Central memory CD8-positive, alpha-beta T cell (primary cell): ENCODE measurements around the gene ERC2.

Experiments used
- ATAC-seq: fragments of 150-1000 bp; cut with Tn5 transposase; replicated peaks from 2 replicates; pipeline ENCODE4 v1.10.0; 2022; ENCODE audit warnings: mild to moderate bottlenecking, moderate FRiP score, moderate number of reproducible peaks; ENCODE audit not compliant: poor library complexity, severe bottlenecking; ENCODE audit errors: extremely low read depth
- DNase-seq, 2 donors: peaks; one replicate each; pipeline ENCODE4 v3.0.0; 2021; ENCODE audit warnings: low spot score in 2 of 2
- H3K27ac Mint-ChIP-seq: one replicate; pipeline ENCODE4 v1.8.0; 2022; ENCODE audit warnings: low read depth, mild to moderate bottlenecking, moderate library complexity, mixed read lengths
- H3K27me3 Mint-ChIP-seq: one replicate; pipeline ENCODE4 v1.8.0; 2022; ENCODE audit warnings: mixed read lengths
- H3K36me3 Mint-ChIP-seq: one replicate; pipeline ENCODE4 v1.8.0; 2022; ENCODE audit warnings: mild to moderate bottlenecking, moderate library complexity, mixed read lengths; ENCODE audit not compliant: insufficient read depth
- H3K4me1 Mint-ChIP-seq: one replicate; pipeline ENCODE4 v1.8.0; 2022; ENCODE audit warnings: mixed read lengths
- H3K4me3 Mint-ChIP-seq: one replicate; pipeline ENCODE4 v1.8.0; 2022; ENCODE audit warnings: mild to moderate bottlenecking, moderate library complexity, mixed read lengths
- H3K9me3 Mint-ChIP-seq: one replicate; pipeline ENCODE4 v1.8.0; 2022; ENCODE audit warnings: mixed read lengths

Gene ERC2

GRCh38 chr3:56356808-56357207 is 111.5 kb downstream of the ERC2 start:
- Mint-ChIP-seq H3K36me3 (peaks cover 2% of the 10 kb centered on the region), H3K9me3 (no peaks in the 10 kb centered on the region)

GRCh38 chr3:56355570-56356185 is 112.6 kb downstream of the ERC2 start:
- H3K4me1 Mint-ChIP-seq, result no peaks in the 10 kb centered on the region
- H3K27me3 Mint-ChIP-seq, result peaks cover 10% of the 10 kb centered on the region
- H3K4me3 Mint-ChIP-seq, result no peak overlapping the region
- ATAC-seq (no peak), DNase-seq (no peak)
- peaks cover 2% of the 10 kb centered on the region for H3K36me3 Mint-ChIP-seq
- H3K27ac Mint-ChIP-seq, result no peak overlapping the region
- no peaks in the 10 kb centered on the region for H3K9me3 Mint-ChIP-seq

More at GRCh38 chr3:56356808-56357207, 111.5 kb downstream of the ERC2 start:
- no peak overlapping the region for H3K4me3 Mint-ChIP-seq
- no peak overlapping the region for H3K27ac Mint-ChIP-seq
- no peak for ATAC-seq
- H3K27me3 Mint-ChIP-seq, result peaks cover 14% of the 10 kb centered on the region
- DNase-seq, result no peak
- no peaks in the 10 kb centered on the region for H3K4me1 Mint-ChIP-seq

GRCh38 chr3:56351537-56351936 is 116.7 kb downstream of the ERC2 start:
- Mint-ChIP-seq H3K4me1 (no peaks in the 10 kb centered on the region), H3K4me3 (no peak overlapping the region), H3K27ac (no peak overlapping the region), H3K27me3 (peaks cover 7% of the 10 kb centered on the region), H3K9me3 (no peaks in the 10 kb centered on the region), H3K36me3 (peaks cover under 1% of the 10 kb centered on the region)
- ATAC-seq (no peak), DNase-seq (no peak)

- Mint-ChIP-seq H3K9me3 (no peaks in the 10 kb centered on the region), H3K4me1 (no peaks in the 10 kb centered on the region), H3K27me3 (peaks cover 29% of the 10 kb centered on the region), H3K27ac (no peak overlapping the region), H3K36me3 (no peaks in the 10 kb centered on the region), H3K4me3 (no peak overlapping the region)
- no peak for DNase-seq
- no peak for ATAC-seq
Measured at GRCh38 chr3:56347219-56347871, 120.9 kb downstream of the ERC2 start.

- no peaks in the 10 kb centered on the region for H3K36me3 Mint-ChIP-seq
- ATAC-seq (no peak), DNase-seq (no peak)
- no peaks in the 10 kb centered on the region for H3K4me1 Mint-ChIP-seq
- H3K4me3 Mint-ChIP-seq, result no peak overlapping the region
- H3K27me3 Mint-ChIP-seq, result peaks cover 41% of the 10 kb centered on the region
- H3K9me3 Mint-ChIP-seq, result no peaks in the 10 kb centered on the region
- H3K27ac Mint-ChIP-seq, result no peak overlapping the region
Measured at GRCh38 chr3:56342475-56342874, 125.8 kb downstream of the ERC2 start.

- DNase-seq (no peak), ATAC-seq (no peak)
- H3K27me3 Mint-ChIP-seq, result peaks cover 49% of the 10 kb centered on the region
- H3K36me3 Mint-ChIP-seq, result no peaks in the 10 kb centered on the region
- H3K27ac Mint-ChIP-seq, result no peak overlapping the region
- H3K9me3 Mint-ChIP-seq, result no peaks in the 10 kb centered on the region
- H3K4me3 Mint-ChIP-seq, result no peak overlapping the region
- no peaks in the 10 kb centered on the region for H3K4me1 Mint-ChIP-seq
Measured at GRCh38 chr3:56339671-56340070, 128.6 kb downstream of the ERC2 start.

- no peaks in the 10 kb centered on the region for H3K36me3 Mint-ChIP-seq
- H3K4me3 Mint-ChIP-seq, result no peak overlapping the region
- peaks cover 46% of the 10 kb centered on the region for H3K27me3 Mint-ChIP-seq
- no peak for ATAC-seq
- no peak for DNase-seq
- H3K9me3 Mint-ChIP-seq, result no peaks in the 10 kb centered on the region
- no peak overlapping the region for H3K27ac Mint-ChIP-seq
- H3K4me1 Mint-ChIP-seq, result no peaks in the 10 kb centered on the region
Measured at GRCh38 chr3:56339244-56339643, 129.0 kb downstream of the ERC2 start.

GRCh38 chr3:56336023-56336422 is 132.2 kb downstream of the ERC2 start:
- no peaks in the 10 kb centered on the region for H3K9me3 Mint-ChIP-seq
- no peak overlapping the region for H3K4me3 Mint-ChIP-seq
- no peak overlapping the region for H3K27ac Mint-ChIP-seq
- DNase-seq, result no peak
- H3K36me3 Mint-ChIP-seq, result no peaks in the 10 kb centered on the region
- ATAC-seq, result no peak
- peaks cover 52% of the 10 kb centered on the region for H3K27me3 Mint-ChIP-seq
- no peaks in the 10 kb centered on the region for H3K4me1 Mint-ChIP-seq

GRCh38 chr3:56324473-56324872 is 143.8 kb downstream of the ERC2 start:
- ATAC-seq (no peak), DNase-seq (no peak)
- no peaks in the 10 kb centered on the region for H3K9me3 Mint-ChIP-seq
- H3K4me1 Mint-ChIP-seq, result no peaks in the 10 kb centered on the region
- no peak overlapping the region for H3K4me3 Mint-ChIP-seq
- no peaks in the 10 kb centered on the region for H3K36me3 Mint-ChIP-seq
- H3K27me3 Mint-ChIP-seq, result peaks cover 17% of the 10 kb centered on the region
- no peak overlapping the region for H3K27ac Mint-ChIP-seq

GRCh38 chr3:56323986-56324420 is 144.3 kb downstream of the ERC2 start:
- DNase-seq, result no peak
- ATAC-seq, result no peak
- Mint-ChIP-seq H3K36me3 (no peaks in the 10 kb centered on the region), H3K9me3 (no peaks in the 10 kb centered on the region), H3K27me3 (peaks cover 17% of the 10 kb centered on the region), H3K4me3 (no peak overlapping the region), H3K4me1 (no peaks in the 10 kb centered on the region), H3K27ac (no peak overlapping the region)

- Mint-ChIP-seq H3K9me3 (no peaks in the 10 kb centered on the region), H3K4me3 (no peak overlapping the region), H3K36me3 (no peaks in the 10 kb centered on the region), H3K27me3 (peaks cover 14% of the 10 kb centered on the region), H3K4me1 (no peaks in the 10 kb centered on the region), H3K27ac (no peak overlapping the region)
- no peak for DNase-seq
- no peak for ATAC-seq
Measured at GRCh38 chr3:56322862-56323261, 145.4 kb downstream of the ERC2 start.

GRCh38 chr3:56321892-56322291 is 146.4 kb downstream of the ERC2 start:
- Mint-ChIP-seq H3K4me1 (no peaks in the 10 kb centered on the region), H3K27ac (no peak overlapping the region), H3K9me3 (no peaks in the 10 kb centered on the region), H3K4me3 (no peak overlapping the region), H3K36me3 (no peaks in the 10 kb centered on the region), H3K27me3 (peaks cover 5% of the 10 kb centered on the region)
- DNase-seq (no peak), ATAC-seq (no peak)

GRCh38 chr3:56321383-56321782 is 146.9 kb downstream of the ERC2 start:
- Mint-ChIP-seq H3K4me1 (no peaks in the 10 kb centered on the region), H3K27me3 (no peaks in the 10 kb centered on the region), H3K36me3 (no peaks in the 10 kb centered on the region), H3K27ac (no peak overlapping the region), H3K9me3 (no peaks in the 10 kb centered on the region), H3K4me3 (no peak overlapping the region)
- no peak for ATAC-seq
- DNase-seq, result no peak
